SK-N-SH treated with all-trans-retinoic acid at 6 μM for 48 hours (cell line): ENCODE results near the gene C13orf46.

ENCODE experiments used
- BACH2 ChIP-seq: fragments of 250-450 bp; sonication (Bioruptor Pico); IDR thresholded peaks from 2 replicates; pipeline ENCODE4 v1.9.0; 2021; ENCODE audit warnings: mild to moderate bottlenecking, borderline replicate concordance
- ESRRG ChIP-seq: fragments of 250-450 bp; sonication (Bioruptor Pico); IDR thresholded peaks from 2 replicates; pipeline ENCODE4 v1.6.1; 2021; ENCODE audit warnings: mild to moderate bottlenecking
- GLIS3 ChIP-seq: fragments of 250-450 bp; sonication (Bioruptor Pico); IDR thresholded peaks from 2 replicates; pipeline ENCODE4 v1.5.0; 2020; ENCODE audit warnings: mild to moderate bottlenecking, moderate library complexity
- ISL1 ChIP-seq: fragments of 250-450 bp; sonication (Bioruptor Pico); IDR thresholded peaks from 2 replicates; pipeline ENCODE4 v2.1.2; 2022; ENCODE audit warnings: mild to moderate bottlenecking, moderate library complexity
- OSR1 ChIP-seq: fragments of 250-450 bp; sonication (Bioruptor Pico); IDR thresholded peaks from 2 replicates; pipeline ENCODE4 v1.8.0; 2022; ENCODE audit warnings: moderate library complexity, mild to moderate bottlenecking, inconsistent platforms
- POU6F1 ChIP-seq: fragments of 250-450 bp; sonication (Bioruptor Pico); IDR thresholded peaks from 2 replicates; pipeline ENCODE4 v1.8.0; 2021; ENCODE audit warnings: low read depth, mild to moderate bottlenecking, moderate library complexity, borderline replicate concordance
- RARB ChIP-seq: fragments of 250-450 bp; sonication (Bioruptor Pico); IDR thresholded peaks from 2 replicates; pipeline ENCODE4 v1.8.0; 2021; ENCODE audit warnings: mild to moderate bottlenecking, moderate library complexity
- SNAI2 ChIP-seq: fragments of 250-450 bp; sonication (Bioruptor Pico); IDR thresholded peaks from 2 replicates; pipeline ENCODE4 v1.5.0; 2020; ENCODE audit warnings: mild to moderate bottlenecking, moderate library complexity
- TOX ChIP-seq: fragments of 250-450 bp; sonication (Bioruptor Pico); IDR thresholded peaks from 2 replicates; pipeline ENCODE4 v1.8.0; 2021; ENCODE audit warnings: mild to moderate bottlenecking, moderate library complexity, borderline replicate concordance
- TSHZ2 ChIP-seq: fragments of 250-450 bp; sonication (Bioruptor Pico); IDR thresholded peaks from 2 replicates; pipeline ENCODE4 v1.5.0; 2020; ENCODE audit warnings: mild to moderate bottlenecking, moderate library complexity
- ZFP3 ChIP-seq: fragments of 250-450 bp; sonication (Bioruptor Pico); IDR thresholded peaks from 2 replicates; pipeline ENCODE4 v1.5.0; 2020; ENCODE audit warnings: mild to moderate bottlenecking, moderate library complexity
- ZFP30 ChIP-seq: fragments of 450-650 bp; formaldehyde crosslinking; IDR thresholded peaks from 2 replicates; pipeline ENCODE4 v1.5.0; 2022; ENCODE audit warnings: mild to moderate bottlenecking, moderate library complexity
- TF ChIP-seq, protein P1 (sequence below): fragments of 250-450 bp; sonication (Bioruptor Pico); IDR thresholded peaks from 2 replicates; pipeline ENCODE4 v1.8.0; 2020; ENCODE audit warnings: mild to moderate bottlenecking, moderate library complexity, borderline replicate concordance
- TF ChIP-seq, protein P2 (sequence below): fragments of 250-450 bp; sonication (Bioruptor Pico); IDR thresholded peaks from 2 replicates; pipeline ENCODE4 v1.5.1; 2020; ENCODE audit warnings: low read depth, mild to moderate bottlenecking, moderate library complexity

- TF ChIP-seq ESRRG (CRISPR knock-in tag), result no peak
- TF ChIP-seq RARB (CRISPR knock-in tag), result no peak
- TF ChIP-seq BACH2 (CRISPR knock-in tag), result no peak
- no peak for TF ChIP-seq OSR1 (CRISPR knock-in tag)
- no peak for TF ChIP-seq TOX (CRISPR knock-in tag)
- no peak for TF ChIP-seq GLIS3
- TF ChIP-seq, protein P1, sequence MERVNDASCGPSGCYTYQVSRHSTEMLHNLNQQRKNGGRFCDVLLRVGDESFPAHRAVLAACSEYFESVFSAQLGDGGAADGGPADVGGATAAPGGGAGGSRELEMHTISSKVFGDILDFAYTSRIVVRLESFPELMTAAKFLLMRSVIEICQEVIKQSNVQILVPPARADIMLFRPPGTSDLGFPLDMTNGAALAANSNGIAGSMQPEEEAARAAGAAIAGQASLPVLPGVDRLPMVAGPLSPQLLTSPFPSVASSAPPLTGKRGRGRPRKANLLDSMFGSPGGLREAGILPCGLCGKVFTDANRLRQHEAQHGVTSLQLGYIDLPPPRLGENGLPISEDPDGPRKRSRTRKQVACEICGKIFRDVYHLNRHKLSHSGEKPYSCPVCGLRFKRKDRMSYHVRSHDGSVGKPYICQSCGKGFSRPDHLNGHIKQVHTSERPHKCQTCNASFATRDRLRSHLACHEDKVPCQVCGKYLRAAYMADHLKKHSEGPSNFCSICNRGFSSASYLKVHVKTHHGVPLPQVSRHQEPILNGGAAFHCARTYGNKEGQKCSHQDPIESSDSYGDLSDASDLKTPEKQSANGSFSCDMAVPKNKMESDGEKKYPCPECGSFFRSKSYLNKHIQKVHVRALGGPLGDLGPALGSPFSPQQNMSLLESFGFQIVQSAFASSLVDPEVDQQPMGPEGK (CRISPR knock-in tag), result no peak
- no peak for TF ChIP-seq POU6F1 (CRISPR knock-in tag)
- TF ChIP-seq ISL1 (CRISPR knock-in tag), result no peak
- no peak for TF ChIP-seq SNAI2
- no peak for TF ChIP-seq ZFP3
- no peak for TF ChIP-seq TSHZ2 (CRISPR knock-in tag)
- no peak for TF ChIP-seq ZFP30
- TF ChIP-seq, protein P2, sequence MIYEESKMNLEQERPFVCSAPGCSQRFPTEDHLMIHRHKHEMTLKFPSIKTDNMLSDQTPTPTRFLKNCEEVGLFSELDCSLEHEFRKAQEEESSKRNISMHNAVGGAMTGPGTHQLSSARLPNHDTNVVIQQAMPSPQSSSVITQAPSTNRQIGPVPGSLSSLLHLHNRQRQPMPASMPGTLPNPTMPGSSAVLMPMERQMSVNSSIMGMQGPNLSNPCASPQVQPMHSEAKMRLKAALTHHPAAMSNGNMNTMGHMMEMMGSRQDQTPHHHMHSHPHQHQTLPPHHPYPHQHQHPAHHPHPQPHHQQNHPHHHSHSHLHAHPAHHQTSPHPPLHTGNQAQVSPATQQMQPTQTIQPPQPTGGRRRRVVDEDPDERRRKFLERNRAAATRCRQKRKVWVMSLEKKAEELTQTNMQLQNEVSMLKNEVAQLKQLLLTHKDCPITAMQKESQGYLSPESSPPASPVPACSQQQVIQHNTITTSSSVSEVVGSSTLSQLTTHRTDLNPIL (CRISPR knock-in tag), result no peak
These were observed 44.1 kb upstream of the C13orf46 start for GRCh38 chr13:114017966-114018365.
